ENCODE measurements around the gene ARID1B.
A peak's percentile ranks its signal among the peaks of the same experiment; 100 is the strongest.

The ARID1B gene

DNA sequence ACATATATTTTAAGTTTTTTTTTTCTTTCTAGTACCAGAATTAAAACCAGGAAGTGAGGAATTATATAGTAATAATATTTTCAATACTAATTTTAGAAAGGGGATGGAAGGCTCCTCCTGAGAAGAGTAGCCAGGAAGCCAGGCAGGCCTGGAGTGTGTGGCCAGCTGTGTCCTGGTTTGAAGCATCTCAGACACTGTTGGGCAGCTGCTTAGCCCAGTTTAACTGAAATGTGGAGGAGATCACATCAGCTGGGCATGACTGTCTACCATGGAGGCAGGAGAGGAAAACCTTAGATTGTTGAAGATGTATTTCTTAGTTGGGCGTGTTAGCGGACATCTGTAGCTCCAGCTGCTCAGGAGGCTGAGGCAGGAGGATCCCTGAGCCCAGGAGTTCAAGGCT is 142.2 kb downstream of the ARID1B start:
- Histone ChIP-seq H3K4me3 (ENCODE audit: low read depth in 1 of 5, low read length in 5 of 5) (no peak overlapping the region), H3K4me1 (ENCODE audit: control insufficient read depth in 5 of 5, insufficient read depth in 5 of 5, low read length in 5 of 5) (peaks cover 0 to 17% (median 10%) of the 10 kb centered on the region in 5 donors), H3K27ac (ENCODE audit: low read depth, low read length) (no peak overlapping the region)

DNA sequence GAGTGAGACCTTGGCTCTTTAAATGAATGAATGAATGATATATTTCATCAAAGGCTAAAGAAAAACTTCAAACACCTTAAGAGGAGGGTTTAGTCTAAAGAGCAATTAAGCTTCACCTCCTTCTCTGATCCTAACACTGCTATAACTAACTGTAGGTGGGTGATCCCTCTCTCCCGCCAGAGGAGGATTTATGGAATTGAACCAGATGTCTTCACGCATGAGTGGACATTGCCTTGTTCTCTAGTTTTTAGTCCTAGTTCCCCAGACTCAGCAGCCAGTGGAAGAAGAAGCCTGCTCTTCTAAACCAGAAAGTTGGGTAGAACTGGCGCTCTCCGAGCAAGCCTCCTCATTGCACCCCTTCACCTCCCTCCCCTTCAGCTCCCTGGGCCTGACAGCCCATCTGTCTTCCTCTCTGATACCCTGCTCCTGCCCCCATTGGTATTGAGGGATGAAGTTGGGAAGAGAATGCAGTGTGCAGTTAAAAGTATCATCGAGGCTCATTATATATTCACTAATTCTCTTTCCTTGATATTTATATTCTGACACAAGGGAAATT is 142.7 kb downstream of the ARID1B start:
- Histone ChIP-seq H3K4me1 (ENCODE audit: control insufficient read depth in 5 of 5, insufficient read depth in 5 of 5, low read length in 5 of 5) (peaks cover 0 to 17% (median 10%) of the 10 kb centered on the region in 5 donors), H3K9me3 (ENCODE audit: control insufficient read depth in 5 of 5, low read length in 5 of 5) (no peaks in the 10 kb centered on the region), H3K4me3 (ENCODE audit: low read depth in 1 of 5, low read length in 5 of 5) (no peak overlapping the region), H3K27ac (ENCODE audit: low read depth, low read length) (no peak overlapping the region), H3K36me3 (ENCODE audit: control insufficient read depth in 5 of 5, insufficient read depth in 5 of 5, low read length in 5 of 5) (no peaks in the 10 kb centered on the region), H3K27me3 (ENCODE audit: control insufficient read depth in 5 of 5, insufficient read depth in 4 of 5, low read length in 5 of 5) (no peaks in the 10 kb centered on the region), H3K9ac (ENCODE audit: low read length in 5 of 5) (no peak overlapping the region)

More for the DNA sequence above, 142.2 kb downstream of the ARID1B start:
- H3K9me3 ChIP-seq (ENCODE audit: control insufficient read depth in 5 of 5, low read length in 5 of 5) = no peaks in the 10 kb centered on the region
- H3K27me3 ChIP-seq (ENCODE audit: control insufficient read depth in 5 of 5, insufficient read depth in 4 of 5, low read length in 5 of 5) = no peaks in the 10 kb centered on the region
- H3K36me3 ChIP-seq (ENCODE audit: control insufficient read depth in 5 of 5, insufficient read depth in 5 of 5, low read length in 5 of 5) = no peaks in the 10 kb centered on the region
- peak overlapping the region in 1 of 5 donors; percentile 19 for H3K9ac ChIP-seq (ENCODE audit: low read length in 5 of 5)

DNA sequence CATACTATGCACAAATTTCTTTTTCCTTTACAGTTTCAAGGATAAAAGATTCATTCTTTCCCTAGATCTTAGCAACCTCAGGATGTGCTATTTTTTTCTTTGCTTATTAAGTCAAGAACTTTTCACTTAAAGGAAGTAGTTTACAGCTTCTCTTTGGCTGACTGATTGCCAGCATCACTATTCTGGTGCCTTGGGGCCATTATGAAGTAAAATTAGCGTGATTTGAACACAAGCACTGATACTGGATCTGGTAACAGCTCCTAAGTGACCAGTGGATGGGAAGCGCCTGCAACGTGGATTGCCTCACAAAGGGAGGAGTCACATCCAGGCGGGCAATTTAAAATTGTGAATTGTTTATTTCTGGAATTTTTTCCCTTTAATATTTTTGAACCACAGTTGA is 147.1 kb downstream of the ARID1B start:
- Histone ChIP-seq H3K4me3 (ENCODE audit: low read depth in 1 of 5, low read length in 5 of 5) (no peak overlapping the region), H3K9ac (ENCODE audit: low read length in 5 of 5) (no peak overlapping the region), H3K27me3 (ENCODE audit: control insufficient read depth in 5 of 5, insufficient read depth in 4 of 5, low read length in 5 of 5) (no peaks in the 10 kb centered on the region), H3K4me1 (ENCODE audit: control insufficient read depth in 5 of 5, insufficient read depth in 5 of 5, low read length in 5 of 5) (peaks cover 0 to 7% (median 4%) of the 10 kb centered on the region in 5 donors), H3K9me3 (ENCODE audit: control insufficient read depth in 5 of 5, low read length in 5 of 5) (no peaks in the 10 kb centered on the region), H3K27ac (ENCODE audit: low read depth, low read length) (no peak overlapping the region), H3K36me3 (ENCODE audit: control insufficient read depth in 5 of 5, insufficient read depth in 5 of 5, low read length in 5 of 5) (no peaks in the 10 kb centered on the region)

DNA sequence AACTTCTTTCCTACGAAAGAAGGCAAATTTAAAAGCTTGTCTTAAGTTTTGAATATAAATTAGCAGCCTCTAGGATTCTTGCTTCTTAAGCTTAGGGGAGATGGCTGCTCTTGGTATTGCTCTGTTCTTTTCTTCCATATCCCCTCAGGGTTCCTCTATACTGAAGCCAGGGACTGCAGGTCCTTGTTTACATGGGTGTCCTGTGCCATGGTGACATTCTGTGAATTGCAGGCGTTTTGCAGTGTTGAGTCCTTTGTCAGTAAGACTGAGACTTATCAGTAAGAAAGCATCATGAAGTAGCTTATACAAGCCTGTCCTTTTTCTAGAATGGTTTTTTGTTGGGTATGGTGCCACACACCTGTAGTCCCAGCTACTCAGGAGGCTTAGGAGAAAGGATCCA is 147.8 kb downstream of the ARID1B start:
- Histone ChIP-seq H3K9ac (ENCODE audit: low read length in 5 of 5) (no peak overlapping the region), H3K4me3 (ENCODE audit: low read depth in 1 of 5, low read length in 5 of 5) (no peak overlapping the region), H3K27ac (ENCODE audit: low read depth, low read length) (no peak overlapping the region), H3K27me3 (ENCODE audit: control insufficient read depth in 5 of 5, insufficient read depth in 4 of 5, low read length in 5 of 5) (no peaks in the 10 kb centered on the region), H3K4me1 (ENCODE audit: control insufficient read depth in 5 of 5, insufficient read depth in 5 of 5, low read length in 5 of 5) (peaks cover 0 to 4% (median 3%) of the 10 kb centered on the region in 5 donors), H3K9me3 (ENCODE audit: control insufficient read depth in 5 of 5, low read length in 5 of 5) (no peaks in the 10 kb centered on the region), H3K36me3 (ENCODE audit: control insufficient read depth in 5 of 5, insufficient read depth in 5 of 5, low read length in 5 of 5) (no peaks in the 10 kb centered on the region)

DNA sequence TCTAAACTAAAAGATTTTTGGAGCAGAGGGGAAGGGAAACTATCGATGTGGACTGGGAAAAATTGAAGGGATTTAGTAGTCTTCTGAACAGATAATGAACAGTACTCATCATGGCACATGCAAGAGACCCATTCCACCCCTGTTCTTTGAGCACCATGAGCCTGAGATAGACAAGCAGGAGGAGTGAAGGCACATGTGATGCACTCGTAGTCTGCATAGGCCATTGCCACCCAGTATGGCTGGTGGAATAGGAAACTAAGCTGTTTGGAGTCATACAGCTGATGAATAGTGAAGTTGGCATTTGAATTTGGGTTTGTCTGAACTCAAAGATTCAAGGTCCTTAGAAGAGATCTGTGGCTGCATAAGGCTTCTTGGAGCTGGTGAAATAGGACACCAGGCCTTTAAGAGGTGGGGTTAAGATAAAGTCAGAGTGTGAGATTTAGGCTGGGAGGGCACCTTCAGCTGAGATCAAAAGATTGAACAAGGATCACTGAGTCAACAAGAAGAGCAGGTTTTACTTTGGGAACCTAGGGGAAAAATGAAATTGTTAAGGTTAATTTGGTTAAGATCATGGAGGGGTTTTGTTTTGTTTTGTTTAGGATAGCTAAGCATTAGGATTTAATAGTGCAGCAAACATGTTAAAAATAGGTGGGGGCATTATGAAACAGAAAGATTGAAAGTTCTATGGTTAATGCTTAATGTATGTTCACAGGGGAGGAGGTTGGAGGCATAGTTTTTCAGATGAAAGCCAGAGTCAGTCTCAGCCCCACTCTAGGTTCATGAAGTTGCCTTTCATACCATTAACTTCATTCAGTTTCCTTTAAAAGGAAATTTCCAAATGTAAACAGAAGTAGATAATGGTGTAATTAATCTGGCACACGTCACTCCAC is 148.8 kb downstream of the ARID1B start:
- no peak overlapping the region for H3K27ac ChIP-seq (ENCODE audit: low read depth, low read length)
- no peaks in the 10 kb centered on the region for H3K36me3 ChIP-seq (ENCODE audit: control insufficient read depth in 5 of 5, insufficient read depth in 5 of 5, low read length in 5 of 5)
- H3K4me1 ChIP-seq (ENCODE audit: control insufficient read depth in 5 of 5, insufficient read depth in 5 of 5, low read length in 5 of 5) = peaks cover 0 to 4% (median 3%) of the 10 kb centered on the region in 5 donors
- no peak overlapping the region for H3K4me3 ChIP-seq (ENCODE audit: low read depth in 1 of 5, low read length in 5 of 5)
- no peaks in the 10 kb centered on the region for H3K27me3 ChIP-seq (ENCODE audit: control insufficient read depth in 5 of 5, insufficient read depth in 4 of 5, low read length in 5 of 5)
- H3K9ac ChIP-seq (ENCODE audit: low read length in 5 of 5) = no peak overlapping the region
- no peaks in the 10 kb centered on the region for H3K9me3 ChIP-seq (ENCODE audit: control insufficient read depth in 5 of 5, low read length in 5 of 5)

DNA sequence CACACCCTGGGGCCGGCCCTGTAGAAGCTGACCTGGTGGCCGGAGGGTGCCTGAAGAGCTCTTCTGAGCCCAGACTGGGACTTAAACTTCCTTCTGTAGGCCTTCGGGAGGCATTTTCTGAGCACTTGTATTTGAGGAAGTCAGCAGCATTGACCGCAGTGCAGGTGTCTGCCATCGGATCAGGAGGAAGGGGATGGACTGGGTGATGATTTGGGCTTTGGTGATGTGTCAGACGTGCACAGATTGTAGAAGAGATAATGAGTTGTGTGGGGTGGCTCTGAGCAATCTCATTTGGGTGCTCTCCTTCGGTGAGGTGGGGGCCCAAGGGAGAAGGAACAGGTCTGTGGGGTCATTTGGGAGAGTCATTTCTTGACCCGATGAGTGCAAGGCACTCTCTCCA is 150.9 kb downstream of the ARID1B start:
- Histone ChIP-seq H3K36me3 (ENCODE audit: control insufficient read depth in 5 of 5, insufficient read depth in 5 of 5, low read length in 5 of 5) (no peaks in the 10 kb centered on the region), H3K4me3 (ENCODE audit: low read depth in 1 of 5, low read length in 5 of 5) (no peak overlapping the region), H3K27me3 (ENCODE audit: control insufficient read depth in 5 of 5, insufficient read depth in 4 of 5, low read length in 5 of 5) (no peaks in the 10 kb centered on the region), H3K9me3 (ENCODE audit: control insufficient read depth in 5 of 5, low read length in 5 of 5) (no peaks in the 10 kb centered on the region), H3K4me1 (ENCODE audit: control insufficient read depth in 5 of 5, insufficient read depth in 5 of 5, low read length in 5 of 5) (peaks cover 0 to 4% (median 3%) of the 10 kb centered on the region in 5 donors), H3K9ac (ENCODE audit: low read length in 5 of 5) (no peak overlapping the region), H3K27ac (ENCODE audit: low read depth, low read length) (no peak overlapping the region)

DNA sequence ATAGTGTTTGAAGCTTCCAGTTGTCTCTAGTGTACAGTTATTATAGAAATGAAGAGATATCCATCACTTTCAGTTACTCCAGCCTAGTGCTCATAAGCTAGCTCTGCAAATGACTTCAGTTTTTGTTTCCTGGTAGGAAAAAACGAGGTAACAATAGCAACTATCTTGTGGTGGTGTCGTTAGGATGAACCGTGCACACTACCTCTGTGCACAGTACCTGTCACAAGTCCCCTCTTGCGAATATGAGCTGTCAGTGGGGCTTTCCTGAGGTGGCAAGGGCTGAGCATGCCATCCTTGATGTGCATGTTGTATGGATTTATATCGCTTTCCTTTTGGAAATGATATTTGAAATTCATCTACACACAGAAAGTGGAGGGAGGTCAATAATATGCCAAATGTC is 151.8 kb downstream of the ARID1B start:
- Histone ChIP-seq H3K9me3 (ENCODE audit: control insufficient read depth in 5 of 5, low read length in 5 of 5) (no peaks in the 10 kb centered on the region), H3K27me3 (ENCODE audit: control insufficient read depth in 5 of 5, insufficient read depth in 4 of 5, low read length in 5 of 5) (no peaks in the 10 kb centered on the region), H3K27ac (ENCODE audit: low read depth, low read length) (no peak overlapping the region), H3K36me3 (ENCODE audit: control insufficient read depth in 5 of 5, insufficient read depth in 5 of 5, low read length in 5 of 5) (no peaks in the 10 kb centered on the region), H3K4me1 (ENCODE audit: control insufficient read depth in 5 of 5, insufficient read depth in 5 of 5, low read length in 5 of 5) (peaks cover 0 to 11% (median 4%) of the 10 kb centered on the region in 5 donors), H3K9ac (ENCODE audit: low read length in 5 of 5) (no peak overlapping the region), H3K4me3 (ENCODE audit: low read depth in 1 of 5, low read length in 5 of 5) (no peak overlapping the region)

DNA sequence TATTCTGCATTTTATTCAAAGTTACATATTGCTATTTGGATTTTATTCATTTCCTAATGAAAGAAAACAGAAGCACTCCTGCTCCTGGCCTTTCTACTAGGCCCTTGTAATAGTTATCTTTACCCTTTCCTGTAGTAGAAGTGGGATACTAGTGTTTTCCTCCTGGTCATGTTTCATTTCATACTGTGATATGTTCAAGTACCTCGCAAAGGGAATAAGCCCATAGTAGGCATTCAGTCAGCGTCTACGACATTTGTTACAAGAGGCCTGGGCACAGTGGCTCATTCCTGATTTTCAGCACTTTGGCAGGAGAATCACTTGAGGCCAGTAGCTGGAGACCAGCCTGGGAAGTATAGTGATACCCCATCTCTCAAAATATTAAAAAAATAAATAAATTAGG is 154.1 kb downstream of the ARID1B start:
- no peak overlapping the region for H3K4me3 ChIP-seq (ENCODE audit: low read depth in 1 of 5, low read length in 5 of 5)
- H3K4me1 ChIP-seq (ENCODE audit: control insufficient read depth in 5 of 5, insufficient read depth in 5 of 5, low read length in 5 of 5) = peaks cover 0 to 12% (median 0%) of the 10 kb centered on the region in 5 donors
- H3K27ac ChIP-seq (ENCODE audit: low read depth, low read length) = no peak overlapping the region
- no peak overlapping the region for H3K9ac ChIP-seq (ENCODE audit: low read length in 5 of 5)
- H3K9me3 ChIP-seq (ENCODE audit: control insufficient read depth in 5 of 5, low read length in 5 of 5) = no peaks in the 10 kb centered on the region
- no peaks in the 10 kb centered on the region for H3K27me3 ChIP-seq (ENCODE audit: control insufficient read depth in 5 of 5, insufficient read depth in 4 of 5, low read length in 5 of 5)
- peaks cover 0 to 4% (median 2%) of the 10 kb centered on the region in 5 donors for H3K36me3 ChIP-seq (ENCODE audit: control insufficient read depth in 5 of 5, insufficient read depth in 5 of 5, low read length in 5 of 5)

DNA sequence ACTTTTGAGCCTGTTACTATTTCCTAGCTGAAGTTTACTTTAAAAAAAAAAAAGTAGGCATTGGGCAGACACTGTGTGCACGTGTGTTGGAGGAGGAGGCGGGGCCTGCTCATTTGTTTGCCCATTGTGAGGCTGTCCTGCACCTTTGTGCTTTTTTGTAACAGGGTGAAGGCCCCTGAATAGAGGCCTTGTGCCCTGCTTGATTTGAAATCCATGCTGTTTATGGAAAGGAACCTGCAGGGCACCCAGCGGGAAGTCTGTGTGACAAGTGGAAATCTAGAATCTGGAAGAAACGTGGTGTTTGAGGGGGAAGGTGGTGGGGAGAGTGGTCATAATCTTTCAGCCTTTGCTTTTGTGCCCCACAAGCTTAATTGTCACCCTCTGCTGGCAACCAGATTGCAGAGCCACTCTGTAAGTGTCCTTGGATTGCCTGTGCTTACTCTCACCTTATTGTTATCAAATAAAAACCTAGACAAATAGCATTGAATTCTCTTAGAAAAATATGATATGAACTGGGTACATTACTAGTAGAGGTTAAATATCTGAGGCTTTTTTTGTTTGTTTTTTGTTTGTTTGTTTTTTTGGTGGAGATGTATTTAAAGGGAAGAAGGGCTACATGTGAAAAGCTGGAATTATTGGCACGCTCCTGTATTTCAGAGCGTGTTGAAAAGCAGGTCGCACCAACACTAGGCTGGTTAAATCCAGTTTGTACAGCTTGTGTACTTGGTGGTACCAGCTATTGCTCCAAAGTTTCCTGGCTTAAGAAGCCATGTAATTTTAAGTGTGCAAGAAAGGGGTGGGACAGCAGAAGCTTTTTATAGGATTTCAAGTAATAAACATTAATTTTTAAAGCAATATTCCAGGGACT is 156.3 kb downstream of the ARID1B start:
- no peaks in the 10 kb centered on the region for H3K9me3 ChIP-seq (ENCODE audit: control insufficient read depth in 5 of 5, low read length in 5 of 5)
- no peak overlapping the region for H3K27ac ChIP-seq (ENCODE audit: low read depth, low read length)
- H3K36me3 ChIP-seq (ENCODE audit: control insufficient read depth in 5 of 5, insufficient read depth in 5 of 5, low read length in 5 of 5) = peaks cover 0 to 4% (median 2%) of the 10 kb centered on the region in 5 donors
- peaks cover 0 to 12% (median 0%) of the 10 kb centered on the region in 5 donors for H3K4me1 ChIP-seq (ENCODE audit: control insufficient read depth in 5 of 5, insufficient read depth in 5 of 5, low read length in 5 of 5)
- H3K27me3 ChIP-seq (ENCODE audit: control insufficient read depth in 5 of 5, insufficient read depth in 4 of 5, low read length in 5 of 5) = no peaks in the 10 kb centered on the region
- H3K4me3 ChIP-seq (ENCODE audit: low read depth in 1 of 5, low read length in 5 of 5) = no peak overlapping the region
- H3K9ac ChIP-seq (ENCODE audit: low read length in 5 of 5) = no peak overlapping the region

All from subcutaneous abdominal adipose tissue (tissue), 5 donors.